ENCODE data around the gene TAF11L2.
"Not testable (repeated sequence)": the region's sequence is repeated elsewhere in the genome, so short reads cannot be mapped to it uniquely, and the experiment has no call there.

Gene TAF11L2

DNA sequence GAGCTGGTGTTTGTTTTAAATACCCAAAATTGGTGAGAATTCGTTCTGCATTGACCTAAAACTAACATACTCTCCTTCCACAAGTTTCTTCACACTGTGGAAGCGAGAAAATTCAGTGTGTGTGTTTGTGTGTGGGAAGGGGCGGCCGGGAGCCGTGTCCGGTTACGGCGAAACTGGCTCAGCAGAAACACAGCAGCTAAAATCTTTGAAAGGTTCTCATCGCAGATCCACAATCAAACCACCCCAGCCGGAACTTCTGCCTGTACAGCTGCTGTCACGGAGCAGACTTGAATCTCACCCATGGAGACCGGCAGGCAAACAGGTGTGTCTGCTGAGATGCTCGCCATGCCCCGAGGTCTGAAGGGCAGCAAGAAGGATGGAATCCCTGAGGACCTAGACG is 30.3 kb downstream of the TAF11L2 start, which contains the start of gene TAF11L6:
TSS of gene TAF11L6 (plus strand) at position 301 of the 400 bp plus-strand sequence.
- DNase-seq = not testable (repeated sequence)

All from amniotic stem cell (primary cell).